Fibroblast of pulmonary artery (primary cell): Measurements from ENCODE around the gene RFTN1.

Experiments used
- DNase-seq: peaks from one replicate; pipeline ENCODE4 v3.0.0-alpha.2; 2010; ENCODE audit warnings: low read depth
- H3K4me3 ChIP-seq: replicated peaks from 2 replicates; pipeline ENCODE4 v1.5.1; 2011; ENCODE audit warnings: low read depth, mild to moderate bottlenecking, control low read depth, low read length, moderate library complexity
- CTCF ChIP-seq: IDR thresholded peaks from 2 replicates; pipeline ENCODE4 v1.5.1; 2011; ENCODE audit warnings: mild to moderate bottlenecking, control low read depth, low read length, inconsistent platforms; ENCODE audit errors: missing control alignments

The RFTN1 gene

GRCh38 chr3:16395212-16395611 is 118.3 kb downstream of the RFTN1 start:
- H3K4me3 ChIP-seq: no peak overlapping the region
- TF ChIP-seq CTCF: no peak
- DNase-seq: no peak

- no peak for DNase-seq
- no peak overlapping the region for H3K4me3 ChIP-seq
- TF ChIP-seq CTCF: no peak
Observed at GRCh38 chr3:16394639-16395038, 118.9 kb downstream of the RFTN1 start.

- no peak overlapping the region for H3K4me3 ChIP-seq
- TF ChIP-seq CTCF: no peak
- peak; percentile 52 for DNase-seq
Observed at GRCh38 chr3:16392717-16393116, 120.8 kb downstream of the RFTN1 start.

- TF ChIP-seq CTCF: no peak
- DNase-seq: no peak
- H3K4me3 ChIP-seq: no peak overlapping the region
Observed at GRCh38 chr3:16392065-16392464, 121.4 kb downstream of the RFTN1 start.

- TF ChIP-seq CTCF: no peak
- no peak overlapping the region for H3K4me3 ChIP-seq
- DNase-seq: no peak
Observed at GRCh38 chr3:16390581-16390980, 122.9 kb downstream of the RFTN1 start.

- no peak overlapping the region for H3K4me3 ChIP-seq
- peak; percentile 42 for DNase-seq
- no peak for TF ChIP-seq CTCF
Observed at GRCh38 chr3:16388850-16389441, 124.6 kb downstream of the RFTN1 start.

GRCh38 chr3:16386561-16386960 is 126.9 kb downstream of the RFTN1 start:
- no peak for TF ChIP-seq CTCF
- no peak for DNase-seq
- H3K4me3 ChIP-seq: no peak overlapping the region
